SK-N-SH (cell line): ENCODE results near the gene PAXIP1. TPM values are rescaled to one million over a fixed set of nuclear protein-coding genes. Genes with fewer than 3 reads are reported as not detected.
A peak's percentile ranks its signal among the peaks of the same experiment; 100 is the strongest.

Experiments
- CTCF ChIA-PET: fragments of 300-600, 350-600 bp; formaldehyde crosslinking; extraction: SDS; loops from one replicate; lab custom pipeline; 2021; lab: Yijun Ruan, JAX
- POLR2A ChIA-PET: fragments of 350-600 bp; sonication (Branson Sonifier 250); formaldehyde crosslinking; extraction: SDS; loops from one replicate; lab custom pipeline; 2020; ENCODE audit warnings: antibody characterized with exemption, inconsistent platforms; lab: Yijun Ruan, JAX
- DNase-seq: peaks from one replicate; pipeline ENCODE4 v3.0.0; 2012
- H2AFZ ChIP-seq: fragments of 200-600 bp; sonication (generic); 2 replicates; pipeline ENCODE4 v1.8.1; 2016; ENCODE audit warnings: antibody characterized with exemption, mild to moderate bottlenecking, low read depth
- H3F3A ChIP-seq: fragments of 200-600 bp; sonication (generic); replicated peaks from 2 replicates; pipeline ENCODE3; 2016; ENCODE audit warnings: antibody characterized with exemption, mild to moderate bottlenecking; ENCODE audit not compliant: insufficient read depth
- H3K27ac ChIP-seq, 2 experiments: fragments of 200-500 bp in 1 of 2; fragments of 200-600 bp in 1 of 2; sonication (Bioruptor generic) in 1 of 2; sonication (generic), shearing (Covaris generic) in 1 of 2; 2 replicates each; pipeline versions ENCODE4 v1.5.1 to v1.6.1; 2014 to 2016; ENCODE audit warnings: low read depth in 2 of 2, inconsistent platforms in 1 of 2, low read length in 1 of 2, mild to moderate bottlenecking in 1 of 2, mixed read lengths in 1 of 2
- H3K27me3 ChIP-seq: fragments of 200-600 bp; sonication (generic), shearing (Covaris generic); 2 replicates; pipeline ENCODE4 v1.6.1; 2016; ENCODE audit warnings: mixed run types; ENCODE audit not compliant: insufficient read depth
- H3K36me3 ChIP-seq, 2 experiments: fragments of 200-500 bp in 1 of 2; fragments of 200-600 bp in 1 of 2; sonication (Bioruptor generic) in 1 of 2; sonication (generic) in 1 of 2; replicated peaks in 1 of 2; 2 replicates each; pipeline versions ENCODE3 to v1.5.1; 2014 to 2016; ENCODE audit warnings: low read length in 1 of 2, mild to moderate bottlenecking in 1 of 2; ENCODE audit not compliant: insufficient read depth in 2 of 2, control insufficient read depth in 1 of 2
- H3K4me1 ChIP-seq, 2 experiments: fragments of 200-500 bp in 1 of 2; fragments of 200-600 bp in 1 of 2; sonication (Bioruptor generic) in 1 of 2; sonication (generic), shearing (Covaris generic) in 1 of 2; 2 replicates each; pipeline versions ENCODE4 v1.5.1 to v1.6.1; 2014 to 2016; ENCODE audit warnings: low read depth in 1 of 2, low read length in 1 of 2, mixed run types in 1 of 2; ENCODE audit not compliant: insufficient read depth in 2 of 2, control insufficient read depth in 1 of 2
- H3K4me2 ChIP-seq: fragments of 200-600 bp; sonication (generic), shearing (Covaris generic); 2 replicates; pipeline ENCODE4 v1.6.1; 2017; ENCODE audit warnings: mixed run types
- H3K4me3 ChIP-seq, 2 experiments: fragments of 200-500 bp in 1 of 2; fragments of 200-600 bp in 1 of 2; sonication (Bioruptor generic) in 1 of 2; sonication (generic), shearing (Covaris generic) in 1 of 2; 2 replicates each; pipeline versions ENCODE4 v1.5.1 to v1.8.1; 2014 to 2016; ENCODE audit warnings: low read depth in 2 of 2, inconsistent platforms in 1 of 2, low read length in 1 of 2, mild to moderate bottlenecking in 1 of 2, mixed read lengths in 1 of 2, moderate library complexity in 1 of 2
- H3K79me2 ChIP-seq: fragments of 200-600 bp; sonication (generic); 2 replicates; pipeline ENCODE4 v1.8.1; 2017; ENCODE audit warnings: mild to moderate bottlenecking; ENCODE audit not compliant: insufficient read depth
- H3K9ac ChIP-seq: fragments of 200-600 bp; sonication (generic); 2 replicates; pipeline ENCODE4 v1.6.1; 2017; ENCODE audit warnings: mixed run types
- H3K9me2 ChIP-seq: fragments of 200-600 bp; sonication (generic); 2 replicates; pipeline ENCODE4 v1.6.1; 2017; ENCODE audit warnings: mixed run types
- H3K9me3 ChIP-seq: fragments of 200-600 bp; sonication (generic); 2 replicates; pipeline ENCODE4 v1.6.1; 2017; ENCODE audit warnings: mixed run types, mild to moderate bottlenecking, moderate library complexity
- H4K20me1 ChIP-seq: fragments of 200-600 bp; sonication (generic); 2 replicates; pipeline ENCODE4 v1.6.1; 2017; ENCODE audit warnings: mild to moderate bottlenecking, mixed run types; ENCODE audit not compliant: insufficient read depth
- CHD2 ChIP-seq: fragments of 150-350 bp; IDR thresholded peaks from 2 replicates; pipeline ENCODE4 v1.6.1; 2018; ENCODE audit warnings: low read length; ENCODE audit not compliant: partially characterized antibody
- EZH2phosphoT487 ChIP-seq: fragments of 200-600 bp; sonication (generic); IDR thresholded peaks from 2 replicates; pipeline ENCODE4 v1.6.1; 2017; ENCODE audit warnings: low read depth, mixed run types, mild to moderate bottlenecking, antibody characterized with exemption, moderate library complexity, borderline replicate concordance
- FOSL2 ChIP-seq: IDR thresholded peaks from 2 replicates; pipeline ENCODE4 v1.4.0; 2012; ENCODE audit warnings: low read depth, mild to moderate bottlenecking, moderate library complexity, borderline replicate concordance
- GATA2 ChIP-seq: sonication (generic); formaldehyde crosslinking; IDR thresholded peaks from 2 replicates; pipeline ENCODE4 v1.5.0; 2020; ENCODE audit warnings: mild to moderate bottlenecking, missing genetic modification reagents
- IRF3 ChIP-seq: fragments of 150-350 bp; IDR thresholded peaks from 2 replicates; pipeline ENCODE4 v1.6.1; 2016; ENCODE audit warnings: mild to moderate bottlenecking, low read depth, low read length
- JUND ChIP-seq: IDR thresholded peaks from 2 replicates; pipeline ENCODE4 v1.4.0; 2012
- MAX ChIP-seq: IDR thresholded peaks from 2 replicates; pipeline ENCODE4 v1.4.0; 2012; ENCODE audit warnings: low read depth
- NFIC ChIP-seq: IDR thresholded peaks from 2 replicates; pipeline ENCODE4 v1.4.0; 2012; ENCODE audit warnings: borderline replicate concordance
- POLR2AphosphoS5 ChIP-seq: IDR thresholded peaks from 2 replicates; pipeline ENCODE4 v1.6.1; 2012; ENCODE audit warnings: low read depth, low read length
- RAD21 ChIP-seq: IDR thresholded peaks from 2 replicates; pipeline ENCODE4 v1.6.1; 2012; ENCODE audit warnings: mild to moderate bottlenecking, low read length
- RFX5 ChIP-seq: IDR thresholded peaks from 2 replicates; pipeline ENCODE4 v1.6.1; 2012; ENCODE audit warnings: mild to moderate bottlenecking, improper control_type of control experiment, low read length
- SIN3A ChIP-seq: IDR thresholded peaks from 2 replicates; pipeline ENCODE4 v1.6.1; 2012; ENCODE audit warnings: low read depth, mild to moderate bottlenecking, low read length, moderate library complexity, borderline replicate concordance
- TCF12 ChIP-seq: IDR thresholded peaks from 2 replicates; pipeline ENCODE4 v1.4.0; 2012
- WGBS: methylation state at CpG from one replicate; pipeline ENCODE4 v1.1.6; 2017; ENCODE audit warnings: low lambda C conversion rate; 5-methylcytosine and 5-hydroxymethylcytosine counted together
- polyA plus RNA-seq, 3 experiments: library from polyadenylated mRNA; depleted of rRNA; stranded (reverse); fragments of >200 nt; gene quantifications; 2 replicates each; pipeline ENCODE4 v1.2.3, GENCODE V29; 2012

The PAXIP1 gene
- polyA plus RNA-seq, 1 of the 3 experiments (the other 2 are of a cell fraction), result 9.2 TPM

- ChIA-PET POLR2A (no interaction called here), CTCF (interaction anchor here (1.0 to 6.3 kb wide), 18 partner anchors 8 to 454 kb away, joined by 3 to 126 read pairs (median 13); partner anchors contain the start of gene INSIG1)
- Histone ChIP-seq H3K9me3 (no peaks in the 10 kb centered on the region), H3K9ac (no peak overlapping the region), H3K4me2 (no peak overlapping the region), H3K9me2 (no peaks in the 10 kb centered on the region), H3F3A (no peaks in the 10 kb centered on the region), H3K4me3 (no peak overlapping the region), H2AFZ (no peak overlapping the region), H3K27ac (no peak overlapping the region), H3K36me3 (no peaks in the 10 kb centered on the region), H4K20me1 (no peaks in the 10 kb centered on the region), H3K4me1 (no peaks in the 10 kb centered on the region), H3K79me2 (no peaks in the 10 kb centered on the region), H3K27me3 (no peaks in the 10 kb centered on the region)
- TF ChIP-seq SIN3A, result no peak
- no peak for TF ChIP-seq MAX
- no peak for TF ChIP-seq JUND
- no peak for TF ChIP-seq CHD2
- no peak for TF ChIP-seq NFIC
- TF ChIP-seq FOSL2, result no peak
- DNase-seq, result no peak
- 51% methylated on average over 4 of the region's 4 CpGs for WGBS
These were observed 87.3 kb downstream of the PAXIP1 start for GRCh38 chr7:154915600-154915999.

- WGBS, result 70% methylated on average over 15 of the region's 18 CpGs
- Histone ChIP-seq H3K36me3 (no peaks in the 10 kb centered on the region), H3K9me2 (no peaks in the 10 kb centered on the region), H3K4me2 (no peak overlapping the region), H3K79me2 (no peaks in the 10 kb centered on the region), H3K9ac (no peak overlapping the region), H2AFZ (no peak overlapping the region), H3K27me3 (no peaks in the 10 kb centered on the region), H3K4me3 (no peak overlapping the region), H4K20me1 (no peaks in the 10 kb centered on the region), H3F3A (no peaks in the 10 kb centered on the region)
- CTCF ChIA-PET, result interaction anchor here (0.7 to 6.3 kb wide), 27 partner anchors 8 to 454 kb away, joined by 3 to 126 read pairs (median 8); partner anchors contain the start of gene INSIG1
- TF ChIP-seq RAD21 (0 out of 2 replicates have a peak, but pooled peaks have one; percentile 8), GATA2 (CRISPR knock-in tag) (no peak)
- TF ChIP-seq, all 33 proteins: peak for 1
- Histone ChIP-seq H3K4me1 (no peaks in the 10 kb centered on the region), H3K9me3 (no peaks in the 10 kb centered on the region), H3K27ac (no peak overlapping the region)
- POLR2A ChIA-PET, result no interaction called here
- peak; percentile 81 for DNase-seq
These were observed 87.9 kb downstream of the PAXIP1 start for GRCh38 chr7:154914996-154915380.

- no peaks in the 10 kb centered on the region for H3K36me3 ChIP-seq
- no peaks in the 10 kb centered on the region for H3F3A ChIP-seq
- no peaks in the 10 kb centered on the region for H3K27me3 ChIP-seq
- H3K27ac ChIP-seq, result no peak overlapping the region
- H2AFZ ChIP-seq, result no peak overlapping the region
- no peaks in the 10 kb centered on the region for H3K4me1 ChIP-seq
- no peak overlapping the region for H3K4me2 ChIP-seq
- H3K9me2 ChIP-seq, result no peaks in the 10 kb centered on the region
- ChIA-PET CTCF (interaction anchor here (0.6 to 6.3 kb wide), 59 partner anchors 8 to 972 kb away, joined by 3 to 126 read pairs (median 6); partner anchors contain the start of genes INSIG1 and PAXIP1), POLR2A (no interaction called here)
- no peak overlapping the region for H3K4me3 ChIP-seq
- H4K20me1 ChIP-seq, result no peaks in the 10 kb centered on the region
- H3K79me2 ChIP-seq, result no peaks in the 10 kb centered on the region
- peak; percentile 46 for DNase-seq
- TF ChIP-seq FOSL2 (no peak), EZH2phosphoT487 (no peak), TCF12 (no peak), POLR2AphosphoS5 (no peak), RFX5 (no peak), IRF3 (no peak)
- no peak overlapping the region for H3K9ac ChIP-seq
- H3K9me3 ChIP-seq, result no peaks in the 10 kb centered on the region
- 82% methylated on average over 15 of the region's 36 CpGs for WGBS
These were observed 88.5 kb downstream of the PAXIP1 start for GRCh38 chr7:154914308-154914995.
